Suprapubic skin (tissue), 4 donors: ENCODE data around the gene PIP4K2B.

Experiments
- CTCF ChIP-seq, 2 donors: fragments of 200-600 bp in 1 of 2; fragments of 450-650 bp in 1 of 2; sonication (generic) in 1 of 2; IDR thresholded peaks; one replicate each; pipeline ENCODE4 v1.5.1; 2016 to 2019; ENCODE audit warnings: antibody characterized with exemption in 2 of 2, mild to moderate bottlenecking in 1 of 2, moderate library complexity in 1 of 2
- EP300 ChIP-seq: sonication (generic); formaldehyde crosslinking; IDR thresholded peaks from one replicate; pipeline ENCODE4 v1.6.1; 2017; ENCODE audit warnings: antibody characterized with exemption
- POLR2A ChIP-seq, 2 donors: fragments of 450-650 bp; IDR thresholded peaks; one replicate each; pipeline ENCODE4 v1.6.1; 2017; ENCODE audit warnings: antibody characterized with exemption in 2 of 2, mild to moderate bottlenecking in 2 of 2, moderate library complexity in 2 of 2
- POLR2AphosphoS5 ChIP-seq, 3 donors: sonication (generic); formaldehyde crosslinking; IDR thresholded peaks; one replicate each; pipeline ENCODE4 v1.6.1; 2017; ENCODE audit warnings: antibody characterized with exemption in 3 of 3

GRCh38 chr17:38741461-38741860, 57.9 kb downstream of the PIP4K2B start:
- TF ChIP-seq CTCF (IDR thresholded peaks at IDR 0.05) = no peak
- no peak for TF ChIP-seq POLR2A (IDR thresholded peaks at IDR 0.05)
- no peak for TF ChIP-seq POLR2AphosphoS5 (IDR thresholded peaks at IDR 0.05)
- TF ChIP-seq EP300 = no peak
